Skin epidermis (tissue), 12 donors: ENCODE data around the gene ELF4.
A peak's percentile ranks its signal among the peaks of the same experiment; 100 is the strongest.
"Not testable (repeated sequence)": the region's sequence is repeated elsewhere in the genome, so short reads cannot be mapped to it uniquely, and the experiment has no call there.

Experiments
- H3K27ac ChIP-seq, 21 experiments: fragments of 200-600 bp; sonication (generic) in 11 of 21; one replicate each; pipeline ENCODE4 v1.5.0; 2020; ENCODE audit warnings: mild to moderate bottlenecking in 3 of 21, inconsistent platforms in 2 of 21, moderate library complexity in 2 of 21
- H3K4me3 ChIP-seq, 7 experiments: fragments of 200-600 bp; sonication (generic) in 2 of 7; one replicate each; pipeline ENCODE4 v1.5.0; 2020; ENCODE audit warnings: inconsistent platforms in 2 of 7, mild to moderate bottlenecking in 2 of 7, moderate library complexity in 1 of 7

Gene ELF4

DNA sequence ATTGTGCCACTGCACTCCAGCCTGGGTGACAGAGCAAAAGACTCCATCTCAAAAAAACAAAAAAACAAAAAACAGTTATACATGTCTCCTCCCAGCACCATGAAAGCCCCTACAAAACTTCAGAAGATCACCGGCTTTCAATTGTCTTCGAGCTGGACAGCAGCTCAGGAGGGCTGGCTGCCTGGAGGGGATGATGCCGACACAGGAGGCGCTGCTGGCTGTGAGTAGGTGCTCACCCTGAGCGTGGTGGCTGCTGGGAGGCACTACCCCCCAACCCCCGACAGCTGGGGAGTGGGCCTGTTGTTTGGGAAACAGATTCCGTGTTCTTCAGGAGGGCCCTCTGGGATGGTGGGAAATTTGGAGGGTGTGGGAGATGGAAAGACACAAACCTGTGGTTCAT, 6.9 kb upstream of the ELF4 start:
- H3K27ac ChIP-seq: no peak overlapping the region
- H3K4me3 ChIP-seq: no peak overlapping the region

DNA sequence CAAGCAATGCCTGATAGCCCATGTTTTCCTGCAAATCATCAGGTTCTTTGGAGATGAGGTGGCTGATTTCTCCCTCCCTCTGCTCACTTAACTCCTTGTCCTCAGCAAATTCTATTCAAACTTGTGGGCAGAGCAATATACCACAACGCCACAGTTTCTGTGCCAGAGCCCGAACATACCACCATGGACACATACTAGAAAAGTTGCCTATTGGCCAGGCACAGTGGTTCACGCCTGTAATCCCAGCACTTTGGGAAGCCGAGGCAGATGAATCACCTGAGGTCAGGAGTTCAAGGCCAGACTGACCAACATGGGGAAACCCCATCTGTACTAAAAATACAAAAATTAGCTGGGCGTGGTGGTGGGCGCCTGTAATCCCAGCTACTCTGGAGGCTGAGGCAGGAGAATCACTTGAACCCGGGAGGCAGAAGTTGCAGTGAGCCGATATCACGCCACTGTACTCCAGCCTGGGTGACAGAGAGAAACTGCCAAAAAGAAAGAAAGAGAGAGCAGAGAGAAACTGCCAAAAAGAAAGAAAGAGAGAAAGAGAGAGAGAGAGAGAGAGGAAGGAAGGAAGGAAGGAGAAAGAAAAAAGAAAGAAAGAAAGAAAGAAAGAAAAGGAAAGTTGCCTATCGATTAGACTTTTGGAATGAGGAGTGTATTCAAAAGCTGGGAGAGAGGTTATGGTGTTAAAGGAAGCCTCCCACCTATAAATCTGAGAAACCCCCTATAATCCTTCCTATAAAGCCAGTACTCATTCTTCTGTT, 5.0 kb upstream of the ELF4 start:
- H3K27ac ChIP-seq, H3K4me3 ChIP-seq: not testable (repeated sequence)

DNA sequence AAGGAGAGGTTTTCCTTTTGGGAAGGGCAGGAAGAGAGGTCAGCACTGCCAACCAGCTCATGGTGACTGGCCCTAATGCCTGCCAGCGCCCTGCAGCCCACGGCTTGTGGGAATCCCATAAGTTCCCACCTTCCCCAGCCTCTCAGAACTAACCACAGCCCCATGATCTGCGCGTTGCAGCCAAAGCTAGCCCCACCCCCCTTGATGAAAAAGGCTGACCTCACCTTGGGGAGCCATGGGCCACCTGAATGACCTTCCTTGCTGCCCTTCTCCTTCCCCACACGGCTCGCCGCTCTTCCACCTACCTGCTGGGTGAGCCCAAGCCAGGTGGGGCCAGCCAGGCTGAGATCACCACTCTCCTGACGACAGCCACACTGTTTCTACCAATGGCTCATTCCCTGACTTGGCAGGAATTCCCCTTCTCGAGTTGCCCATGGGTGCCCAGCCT, 3.9 kb upstream of the ELF4 start:
- H3K27ac ChIP-seq: no peak overlapping the region
- H3K4me3 ChIP-seq: no peak overlapping the region

DNA sequence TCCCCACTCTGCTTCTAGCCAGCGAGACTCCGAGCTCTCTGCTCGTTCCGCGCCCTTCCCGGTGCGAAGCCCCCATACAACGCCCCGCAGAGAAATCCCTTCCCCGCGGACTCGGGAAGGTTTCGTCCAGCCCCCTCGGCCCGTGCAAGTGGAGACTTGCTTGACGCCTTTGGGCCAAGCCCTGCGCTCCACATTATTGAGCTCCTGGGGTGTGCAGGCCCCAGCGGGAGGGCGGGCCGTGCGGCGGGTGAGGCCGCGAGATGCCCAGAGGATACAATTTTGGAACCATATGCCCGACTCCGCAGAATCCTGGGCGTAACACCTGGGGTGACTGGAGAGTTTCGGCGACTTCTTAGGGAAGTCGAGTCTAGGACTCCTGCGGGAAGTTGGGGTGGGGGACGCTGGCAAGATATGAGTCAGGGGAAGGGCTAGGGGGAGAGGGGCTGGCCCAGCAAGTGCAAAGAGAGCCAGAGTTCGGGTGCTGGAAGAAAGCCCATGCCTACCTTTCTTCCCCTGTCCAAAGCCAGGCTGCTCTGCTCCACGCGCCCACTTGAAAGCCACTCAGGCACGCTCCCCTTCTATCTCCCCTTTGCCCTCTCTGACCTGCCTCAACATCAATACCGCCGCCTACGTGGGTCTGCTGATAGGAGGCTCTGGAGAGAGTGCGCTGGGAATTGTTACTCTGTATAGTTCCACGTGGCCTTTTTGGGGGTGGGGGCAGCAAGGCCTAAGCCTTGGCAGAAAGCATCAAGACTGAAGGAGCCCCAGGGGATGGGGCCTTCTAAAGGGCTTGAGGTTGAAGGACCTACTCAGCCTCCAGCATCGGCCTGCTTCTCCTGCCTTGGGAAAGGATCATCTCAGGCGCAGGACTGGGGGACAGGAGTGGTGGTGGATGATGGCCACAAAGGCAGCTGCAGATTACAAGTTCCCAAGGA, 1.2 kb upstream of the ELF4 start:
- peak overlapping the region in 20 of 21 experiments; percentile 50 to 97 (median 94) for H3K27ac ChIP-seq
- H3K4me3 ChIP-seq: peak overlapping the region in 6 of 7 experiments; percentile 52 to 86 (median 64)

DNA sequence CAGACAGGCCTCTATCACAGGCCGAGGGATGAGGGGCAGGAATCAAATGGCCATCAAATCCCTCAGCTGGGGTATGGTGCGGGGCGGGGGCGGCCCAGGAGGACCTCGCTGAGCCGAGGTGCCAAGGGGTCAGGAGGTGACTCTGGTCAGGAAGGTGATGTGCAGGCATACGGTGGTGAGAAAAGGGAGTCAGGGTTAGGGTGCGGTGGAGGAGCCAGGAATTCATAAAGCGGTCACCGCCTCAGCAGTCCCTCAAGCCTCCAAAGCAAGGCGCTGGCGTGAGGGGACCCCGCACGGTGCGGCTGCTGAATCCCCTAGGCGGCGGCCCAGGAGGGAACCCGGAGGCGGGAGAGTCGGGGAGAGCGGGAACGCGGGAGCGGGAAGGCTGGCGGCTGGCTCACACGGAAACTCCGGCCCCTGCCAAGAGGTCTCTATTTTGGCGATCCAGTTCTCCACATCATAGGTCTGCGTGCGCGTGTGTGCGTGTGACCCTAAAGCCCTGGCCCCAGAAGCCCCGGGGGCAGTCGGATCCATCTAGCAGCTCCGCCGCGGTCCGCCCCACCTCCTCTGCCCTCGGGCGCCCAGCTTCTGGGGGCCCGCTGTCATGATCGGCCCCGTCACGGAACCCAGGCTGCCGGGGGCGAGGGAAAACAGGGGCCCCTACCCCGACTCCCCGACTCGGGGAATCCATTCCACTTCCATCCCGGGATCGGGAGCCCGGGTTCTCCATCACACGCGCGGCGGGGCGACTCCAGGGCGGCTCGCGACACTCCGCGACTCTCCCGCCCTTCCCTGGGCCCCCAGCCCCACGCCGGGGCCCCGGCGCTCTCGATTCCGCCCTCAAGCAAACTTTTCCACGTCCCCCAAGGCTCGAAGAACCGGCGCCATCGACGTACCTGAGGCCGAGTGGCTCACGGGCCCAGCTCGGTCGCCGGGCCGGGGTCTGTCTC, 593 bp downstream of the ELF4 start:
- Histone ChIP-seq H3K27ac (peak overlapping the region; percentile 62 to 97 (median 94)), H3K4me3 (peak overlapping the region; percentile 52 to 86 (median 61))

DNA sequence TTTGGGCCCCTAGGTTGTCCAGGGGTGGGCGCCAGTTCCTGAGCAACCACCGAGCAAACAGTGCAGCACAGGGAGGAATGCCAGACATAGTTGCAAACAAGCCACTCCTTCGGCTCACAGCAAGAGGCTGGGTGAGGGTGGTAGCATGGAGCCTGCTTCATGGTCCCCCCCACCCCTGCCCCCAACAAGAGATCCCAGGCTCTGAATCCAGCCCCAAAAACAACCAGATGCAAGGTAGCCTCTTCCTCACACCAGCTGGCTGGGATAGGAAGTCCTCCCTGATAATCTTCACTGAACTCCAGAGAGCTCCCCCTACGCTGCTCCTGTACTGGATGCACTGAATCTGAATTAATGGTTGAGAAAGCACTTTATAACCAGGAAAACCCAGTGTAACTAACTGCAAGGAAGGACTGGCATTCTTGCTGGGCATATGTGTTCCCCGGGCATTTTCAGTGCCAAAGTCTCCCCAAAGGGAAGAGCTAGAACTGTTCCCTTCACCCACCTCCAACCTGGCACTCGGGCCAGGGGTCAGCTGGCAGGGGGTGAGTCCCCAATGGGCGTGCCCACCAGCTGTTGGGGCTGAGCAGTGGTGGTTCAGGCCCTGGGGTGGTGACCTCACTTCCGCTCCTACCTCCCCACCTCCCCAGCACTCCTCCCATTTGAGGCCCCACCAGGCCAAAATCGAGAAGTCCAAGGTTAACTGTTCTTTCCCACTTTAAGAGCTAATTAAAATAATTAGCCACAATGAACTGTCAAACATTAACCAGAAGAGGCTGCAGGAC, 1.5 kb downstream of the ELF4 start:
- H3K4me3 ChIP-seq: peak overlapping the region; percentile 52 to 86 (median 61)
- H3K27ac ChIP-seq: peak overlapping the region in 20 of 21 experiments; percentile 91 to 97 (median 94)

DNA sequence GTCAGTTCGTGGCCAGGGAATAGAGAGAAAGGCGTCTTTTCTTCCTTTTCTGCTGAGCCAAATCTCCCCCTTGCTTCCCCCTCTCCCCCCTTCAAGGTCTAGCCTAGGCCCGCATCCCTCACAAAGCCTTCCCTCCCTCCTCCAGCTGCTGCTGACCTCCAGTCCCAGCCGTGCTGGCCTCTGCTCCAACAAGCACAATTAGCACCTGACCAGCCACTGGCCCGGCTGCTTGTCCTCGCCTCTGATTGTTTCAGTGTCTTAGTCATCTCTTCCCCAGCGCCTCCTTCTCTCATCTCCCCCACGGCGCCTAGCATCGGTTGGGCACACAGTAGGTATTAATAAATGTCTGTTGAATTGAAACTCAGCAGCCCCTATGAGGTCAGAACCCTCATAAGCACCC, 4.2 kb downstream of the ELF4 start:
- H3K27ac ChIP-seq: peak overlapping the region in 3 of 21 experiments; percentile 10 to 21 (median 15)

DNA sequence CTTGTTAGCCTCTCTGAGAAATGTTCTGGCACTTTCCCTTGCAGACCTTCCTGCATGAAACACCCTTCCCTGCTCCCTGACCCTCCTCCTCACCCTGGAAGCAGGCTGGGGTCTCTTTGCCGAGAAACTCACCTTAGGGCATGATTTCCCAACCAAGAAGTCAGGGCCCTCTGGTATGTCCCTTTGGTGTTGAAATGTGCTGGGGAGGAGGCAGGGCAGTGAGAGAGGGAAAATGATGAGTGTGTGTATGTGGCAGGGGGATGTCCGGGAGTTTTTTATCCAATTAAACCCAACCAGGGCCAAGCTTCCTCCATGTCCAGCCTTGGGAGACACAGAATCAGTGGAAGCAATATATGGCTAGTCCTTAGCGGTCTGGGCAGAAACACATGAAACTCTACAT, 5.1 kb downstream of the ELF4 start:
- H3K27ac ChIP-seq: no peak overlapping the region
- H3K4me3 ChIP-seq: no peak overlapping the region

More for the DNA sequence above, 4.2 kb downstream of the ELF4 start:
- H3K4me3 ChIP-seq: no peak overlapping the region

DNA sequence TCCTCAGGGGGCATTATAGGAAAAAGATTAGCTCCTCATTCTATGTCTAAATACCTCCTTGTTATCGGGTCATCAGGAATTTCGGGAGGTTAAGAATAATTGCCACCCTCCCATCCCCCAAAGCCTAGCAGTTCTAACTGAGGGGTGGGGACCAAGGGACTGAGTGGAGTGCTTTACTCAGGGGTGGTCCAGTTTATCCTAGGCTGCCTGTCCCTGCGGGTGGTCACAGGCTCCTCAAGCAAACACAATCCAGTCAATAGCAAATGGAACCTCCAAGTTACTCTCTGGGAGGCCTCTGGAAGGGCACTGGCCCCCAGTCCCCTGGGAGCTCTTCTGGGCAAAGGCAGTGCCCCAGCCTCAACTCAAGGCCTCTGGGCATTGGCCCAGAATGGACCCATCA, 6.7 kb downstream of the ELF4 start:
- H3K27ac ChIP-seq: no peak overlapping the region
- H3K4me3 ChIP-seq: no peak overlapping the region

DNA sequence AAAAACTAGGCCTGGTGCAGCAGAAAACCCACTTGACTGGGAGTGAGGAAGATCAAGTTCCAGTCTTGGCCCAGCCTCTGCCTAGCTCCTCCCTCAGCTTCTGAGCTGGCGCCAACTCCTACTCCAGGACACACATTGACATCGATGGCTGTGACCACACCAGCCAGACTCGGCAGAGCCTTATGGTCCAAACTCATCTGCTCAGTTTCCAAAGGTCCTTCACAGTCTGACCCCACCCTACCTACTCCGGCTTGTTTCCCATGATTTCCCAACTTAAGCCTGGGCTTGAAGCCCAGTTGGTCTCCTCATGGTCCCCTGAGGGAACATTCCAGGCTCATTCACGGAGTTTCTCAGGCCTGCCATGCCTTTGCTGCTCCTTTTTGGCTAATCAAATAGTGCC, 10.1 kb downstream of the ELF4 start:
- Histone ChIP-seq H3K4me3 (no peak overlapping the region), H3K27ac (peak overlapping the region in 3 of 21 experiments; percentile 5 to 54 (median 18))

DNA sequence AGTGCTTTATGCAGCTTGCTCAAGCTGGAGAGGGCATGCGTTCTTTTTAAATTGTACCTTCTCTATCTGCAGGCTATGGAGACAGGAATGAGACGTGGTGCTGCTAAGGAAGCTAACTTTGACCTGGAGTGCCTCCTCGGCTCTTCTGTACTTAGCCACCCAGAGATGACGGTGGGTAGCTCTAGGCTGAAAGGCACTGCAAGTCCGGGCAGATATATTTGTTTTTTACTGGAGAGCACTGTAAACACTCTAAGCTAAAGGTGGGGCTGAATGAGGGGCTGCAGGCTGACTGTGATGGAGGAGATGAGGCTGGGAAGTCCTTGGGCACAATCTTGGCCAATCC, 12.1 kb downstream of the ELF4 start:
- Histone ChIP-seq H3K4me3 (no peak overlapping the region), H3K27ac (peak overlapping the region in 12 of 21 experiments; percentile 7 to 70 (median 49))

DNA sequence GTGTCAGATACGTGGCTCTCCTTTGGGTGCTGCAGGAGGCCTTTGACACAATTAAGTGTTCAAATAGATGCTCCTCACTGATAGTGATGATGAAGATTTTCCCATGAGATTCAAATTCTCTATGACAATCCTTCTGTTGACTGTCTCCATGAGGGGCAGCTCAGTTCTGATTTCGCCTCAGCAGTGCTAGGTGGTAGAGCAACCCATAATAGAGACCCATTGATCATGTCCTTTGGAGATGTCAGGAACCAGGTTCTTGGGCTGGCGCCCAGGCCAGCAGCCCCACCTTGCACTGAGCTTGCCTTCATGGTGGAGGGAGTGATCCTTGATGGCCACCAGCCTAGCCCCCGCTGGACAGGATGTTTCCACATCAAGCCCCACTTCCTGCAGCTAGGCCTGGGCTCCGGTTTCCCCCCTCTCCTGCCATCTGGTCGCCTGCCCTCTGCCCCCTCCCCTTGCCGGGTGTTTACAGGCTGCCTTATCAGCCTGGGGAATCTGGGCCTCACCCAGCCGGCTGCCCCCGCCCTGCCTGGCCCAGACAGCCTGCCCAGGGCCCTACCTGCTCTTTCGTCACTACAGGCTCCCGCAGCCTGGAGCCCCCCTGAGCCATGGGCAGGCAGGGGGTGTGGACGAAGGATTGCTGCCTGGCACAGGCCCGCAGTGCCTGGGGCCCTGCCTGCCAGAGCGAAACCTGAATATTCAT, 12.6 kb downstream of the ELF4 start:
- peak overlapping the region in 10 of 21 experiments; percentile 28 to 70 (median 58) for H3K27ac ChIP-seq

DNA sequence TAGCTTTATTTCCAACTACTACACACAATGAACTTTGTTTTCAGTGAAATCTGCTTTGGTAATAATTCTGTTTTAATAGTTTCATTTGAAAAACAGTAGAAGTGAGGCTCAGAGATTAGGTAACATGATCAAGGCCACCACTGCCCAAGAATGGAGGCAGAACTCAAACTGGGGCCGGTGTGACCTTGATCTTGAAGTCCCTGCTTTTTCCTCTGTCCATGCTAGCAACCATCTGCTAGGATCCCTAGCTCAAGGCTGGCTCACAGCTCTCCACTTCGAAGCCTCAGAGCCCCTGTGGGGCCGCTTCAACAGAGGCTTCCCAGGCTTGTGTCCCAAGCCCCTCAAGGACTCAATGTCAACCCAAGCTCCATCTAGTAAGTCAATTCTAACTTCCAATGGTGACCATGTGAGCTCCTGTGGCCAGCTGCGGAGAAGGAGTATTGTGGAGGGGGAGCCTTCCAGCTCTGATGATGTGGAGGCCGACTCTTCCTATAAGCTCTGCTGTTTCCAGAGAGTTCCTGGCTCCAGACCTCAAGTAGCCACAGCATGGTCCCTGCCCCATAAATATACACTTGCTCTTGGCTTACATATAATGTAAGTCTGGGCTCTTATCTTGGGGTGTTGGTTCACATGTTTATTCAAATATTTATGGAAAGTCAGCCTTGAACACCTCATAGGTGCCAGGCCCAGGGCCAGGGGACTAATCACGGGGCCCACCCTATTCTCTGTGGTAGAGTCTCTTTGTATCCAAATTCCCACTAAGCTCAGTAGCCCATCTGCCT, 14.9 kb downstream of the ELF4 start:
- no peak overlapping the region for H3K4me3 ChIP-seq
- no peak overlapping the region for H3K27ac ChIP-seq

More for the DNA sequence above, 12.6 kb downstream of the ELF4 start:
- H3K4me3 ChIP-seq: no peak overlapping the region

DNA sequence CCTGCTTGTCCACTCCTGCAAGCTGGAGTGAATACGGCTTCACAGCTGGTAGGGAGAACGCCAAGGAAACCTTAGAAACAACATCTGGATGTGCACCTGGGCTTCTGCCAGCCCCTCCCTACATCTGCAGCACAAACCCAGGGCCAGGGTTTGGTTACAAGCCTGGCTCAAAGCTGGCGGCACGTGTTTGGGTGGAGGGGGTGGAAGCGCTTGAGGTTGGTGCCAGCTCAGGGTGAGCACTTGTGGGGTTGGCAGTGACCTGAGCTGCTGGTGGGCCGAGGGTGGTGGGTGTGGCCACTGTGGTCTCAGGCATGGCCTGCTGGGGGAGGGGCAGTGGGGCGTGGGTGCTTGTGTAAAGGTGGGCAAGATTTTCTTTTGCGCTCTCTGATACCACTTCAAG, 15.6 kb downstream of the ELF4 start:
- Histone ChIP-seq H3K4me3 (no peak overlapping the region), H3K27ac (no peak overlapping the region)

DNA sequence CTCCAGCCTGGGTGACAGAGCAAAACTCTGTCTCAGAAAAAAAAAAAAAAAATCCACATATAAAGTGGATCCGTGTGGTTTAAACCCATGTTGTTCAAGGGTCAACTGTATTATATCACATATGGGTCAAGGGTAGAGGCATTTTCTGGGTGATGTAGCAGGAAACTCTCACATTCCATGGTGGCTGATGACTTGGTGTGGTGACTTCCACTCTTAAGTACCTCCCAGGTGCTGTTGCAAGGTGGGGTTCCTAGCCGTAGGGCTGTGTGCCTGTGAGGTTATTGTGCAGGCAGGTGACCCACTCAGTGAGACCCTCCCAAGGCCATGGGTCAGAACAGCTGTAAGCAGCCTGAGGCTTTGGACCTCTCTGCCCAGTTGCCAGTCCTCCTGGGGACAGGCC, 17.0 kb downstream of the ELF4 start:
- H3K4me3 ChIP-seq: no peak overlapping the region
- H3K27ac ChIP-seq: no peak overlapping the region

DNA sequence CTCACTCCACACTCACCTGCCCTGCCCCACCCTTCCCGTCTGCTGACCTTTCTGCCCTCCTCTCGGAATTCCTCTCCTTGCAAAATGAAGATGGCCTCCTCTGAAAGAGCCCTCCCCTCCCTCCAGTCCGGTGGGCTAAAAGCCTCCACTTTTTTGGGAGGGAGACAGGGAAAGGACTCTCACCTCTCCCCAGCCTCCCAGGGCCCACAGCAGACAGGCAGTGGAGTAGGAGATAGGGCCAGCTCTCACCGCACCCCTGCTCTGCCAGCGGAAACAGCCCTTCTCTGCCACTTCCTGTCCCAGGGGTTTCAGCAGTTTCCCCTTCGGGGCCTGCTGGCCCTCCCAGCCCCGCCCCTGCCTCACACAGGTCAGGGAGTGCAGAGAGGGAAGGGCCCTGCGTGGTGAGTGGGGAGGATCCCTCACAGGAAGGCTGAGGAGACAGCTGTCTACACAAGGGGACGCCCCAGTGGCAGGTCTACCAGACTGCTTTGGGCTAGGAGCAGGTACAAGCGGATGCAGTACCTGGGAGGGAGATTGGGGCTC, 18.2 kb downstream of the ELF4 start:
- H3K27ac ChIP-seq: peak overlapping the region in 16 of 21 experiments; percentile 10 to 85 (median 54)
- no peak overlapping the region for H3K4me3 ChIP-seq

DNA sequence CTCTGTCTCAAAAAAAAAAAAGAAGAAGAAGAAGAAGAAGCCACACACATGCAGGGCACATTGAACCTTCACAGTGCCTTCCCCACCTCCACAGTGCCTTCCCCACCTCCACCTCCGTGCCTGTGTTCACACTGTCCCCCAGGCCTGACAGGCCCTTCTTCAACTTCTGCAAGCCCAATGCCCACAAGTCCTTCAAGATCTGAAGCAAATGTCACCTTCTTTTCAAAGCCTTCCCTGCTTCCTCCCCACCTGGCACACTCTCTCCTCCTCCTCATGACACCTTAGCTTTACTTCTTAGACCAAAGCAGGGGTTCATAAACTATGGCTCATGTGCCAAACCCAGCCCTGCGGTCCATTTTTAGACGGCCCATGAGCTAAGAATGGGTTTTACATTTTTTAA, 19.9 kb downstream of the ELF4 start:
- Histone ChIP-seq H3K4me3 (no peak overlapping the region), H3K27ac (no peak overlapping the region)
